ENCODE results near the gene PRTN3. TPM values are rescaled to one million over a fixed set of nuclear protein-coding genes. Genes with fewer than 3 reads are reported as not detected.

PRTN3 gene
- total and polyA plus RNA-seq, 4 donors = not detected

GRCh38 chr19:863315-863620 is 22.5 kb downstream of the PRTN3 start:
- no peaks in the 10 kb centered on the region for H3K4me1 ChIP-seq (ENCODE audit: control insufficient read depth in 1 of 2, insufficient read depth in 2 of 2, low read length in 2 of 2)
- 65 to 67% methylated on average over 7 of the region's 7 CpGs for WGBS, 2 donors
- no peak overlapping the region for H3K27ac ChIP-seq (ENCODE audit: low read depth in 1 of 2, low read length in 2 of 2)

GRCh38 chr19:866769-867300 is 26.0 kb downstream of the PRTN3 start:
- H3K4me1 ChIP-seq (ENCODE audit: control insufficient read depth in 1 of 2, insufficient read depth in 2 of 2, low read length in 2 of 2) = no peaks in the 10 kb centered on the region
- H3K9me3 ChIP-seq (ENCODE audit: control insufficient read depth, low read length) = no peaks in the 10 kb centered on the region
- no peaks in the 10 kb centered on the region for H3K36me3 ChIP-seq (ENCODE audit: control insufficient read depth in 1 of 2, insufficient read depth in 2 of 2, low read length in 1 of 2)
- no peak overlapping the region for H3K4me3 ChIP-seq (ENCODE audit: low read length in 2 of 2)
- DNase-seq (no peak), ATAC-seq (ENCODE audit: low FRiP score) (no peak)
- intact Hi-C loops (cut with DNase I) = loop anchor here in 1 of 2 donors (5.0 kb wide), 1 partner anchor 40 kb away; no protein-coding TSS in a partner anchor
- WGBS, 2 donors = 87 to 91% methylated on average over 33 to 38 of the region's 38 CpGs
- H3K27me3 ChIP-seq (ENCODE audit: control insufficient read depth in 1 of 2, insufficient read depth in 2 of 2, low read length in 1 of 2) = no peaks in the 10 kb centered on the region
- no peak overlapping the region for H3K27ac ChIP-seq (ENCODE audit: low read depth in 1 of 2, low read length in 2 of 2)

More at GRCh38 chr19:863315-863620, 22.5 kb downstream of the PRTN3 start:
- peaks cover 0 to 3% of the 10 kb centered on the region in 2 donors for H3K27me3 ChIP-seq (ENCODE audit: control insufficient read depth in 1 of 2, insufficient read depth in 2 of 2, low read length in 1 of 2)
- ATAC-seq (ENCODE audit: low FRiP score) = no peak
- H3K9me3 ChIP-seq (ENCODE audit: control insufficient read depth, low read length) = no peaks in the 10 kb centered on the region
- H3K4me3 ChIP-seq (ENCODE audit: low read length in 2 of 2) = no peak overlapping the region
- H3K36me3 ChIP-seq (ENCODE audit: control insufficient read depth in 1 of 2, insufficient read depth in 2 of 2, low read length in 1 of 2) = no peaks in the 10 kb centered on the region
- intact Hi-C loops (cut with DNase I) = loop anchor here in 1 of 2 donors (5.0 kb wide), 1 partner anchor 54 kb away; the partner anchor contains the start of gene KISS1R
- DNase-seq = no peak

- WGBS, 2 donors = 75 to 79% methylated on average over 16 of the region's 16 CpGs
- no peak overlapping the region for H3K27ac ChIP-seq (ENCODE audit: low read depth in 1 of 2, low read length in 2 of 2)
- H3K27me3 ChIP-seq (ENCODE audit: control insufficient read depth in 1 of 2, insufficient read depth in 2 of 2, low read length in 1 of 2) = no peaks in the 10 kb centered on the region
- no peaks in the 10 kb centered on the region for H3K4me1 ChIP-seq (ENCODE audit: control insufficient read depth in 1 of 2, insufficient read depth in 2 of 2, low read length in 2 of 2)
- no peaks in the 10 kb centered on the region for H3K36me3 ChIP-seq (ENCODE audit: control insufficient read depth in 1 of 2, insufficient read depth in 2 of 2, low read length in 1 of 2)
- no peaks in the 10 kb centered on the region for H3K9me3 ChIP-seq (ENCODE audit: control insufficient read depth, low read length)
- no peak overlapping the region for H3K4me3 ChIP-seq (ENCODE audit: low read length in 2 of 2)
- ATAC-seq (ENCODE audit: low FRiP score) = no peak
- intact Hi-C loops (cut with DNase I) = loop anchor here in 1 of 2 donors (5.0 kb wide), 1 partner anchor 40 kb away; no protein-coding TSS in a partner anchor
- no peak for DNase-seq
These were observed 26.5 kb downstream of the PRTN3 start for GRCh38 chr19:867301-867793.

GRCh38 chr19:867855-868457 is 27.2 kb downstream of the PRTN3 start:
- Histone ChIP-seq H3K36me3 (ENCODE audit: control insufficient read depth in 1 of 2, insufficient read depth in 2 of 2, low read length in 1 of 2) (no peaks in the 10 kb centered on the region), H3K27me3 (ENCODE audit: control insufficient read depth in 1 of 2, insufficient read depth in 2 of 2, low read length in 1 of 2) (no peaks in the 10 kb centered on the region), H3K4me3 (ENCODE audit: low read length in 2 of 2) (no peak overlapping the region), H3K4me1 (ENCODE audit: control insufficient read depth in 1 of 2, insufficient read depth in 2 of 2, low read length in 2 of 2) (no peaks in the 10 kb centered on the region), H3K27ac (ENCODE audit: low read depth in 1 of 2, low read length in 2 of 2) (no peak overlapping the region), H3K9me3 (ENCODE audit: control insufficient read depth, low read length) (no peaks in the 10 kb centered on the region)
- intact Hi-C loops (cut with DNase I) = loop anchor here in 1 of 2 donors (5.0 kb wide), 1 partner anchor 39 kb away; no protein-coding TSS in a partner anchor
- DNase-seq (no peak), ATAC-seq (ENCODE audit: low FRiP score) (no peak)
- WGBS, 2 donors = 93 to 94% methylated on average over 38 to 39 of the region's 39 CpGs

- Histone ChIP-seq H3K4me3 (ENCODE audit: low read length in 2 of 2) (no peak overlapping the region), H3K9me3 (ENCODE audit: control insufficient read depth, low read length) (no peaks in the 10 kb centered on the region), H3K27ac (ENCODE audit: low read depth in 1 of 2, low read length in 2 of 2) (peak overlapping the region in 1 of 2 donors; percentile 14), H3K36me3 (ENCODE audit: control insufficient read depth in 1 of 2, insufficient read depth in 2 of 2, low read length in 1 of 2) (no peaks in the 10 kb centered on the region), H3K27me3 (ENCODE audit: control insufficient read depth in 1 of 2, insufficient read depth in 2 of 2, low read length in 1 of 2) (no peaks in the 10 kb centered on the region), H3K4me1 (ENCODE audit: control insufficient read depth in 1 of 2, insufficient read depth in 2 of 2, low read length in 2 of 2) (no peaks in the 10 kb centered on the region)
- intact Hi-C loops (cut with DNase I) = loop anchor here in 1 of 2 donors (5.0 kb wide), 1 partner anchor 39 kb away; no protein-coding TSS in a partner anchor
- DNase-seq (no peak), ATAC-seq (ENCODE audit: low FRiP score) (peak; percentile 0)
- WGBS, 2 donors = 92 to 94% methylated on average over 34 of the region's 34 CpGs
These were observed 27.9 kb downstream of the PRTN3 start for GRCh38 chr19:868458-869244.

GRCh38 chr19:869245-870177 is 28.7 kb downstream of the PRTN3 start:
- no peaks in the 10 kb centered on the region for H3K27me3 ChIP-seq (ENCODE audit: control insufficient read depth in 1 of 2, insufficient read depth in 2 of 2, low read length in 1 of 2)
- peak overlapping the region in 1 of 2 donors; percentile 14 for H3K27ac ChIP-seq (ENCODE audit: low read depth in 1 of 2, low read length in 2 of 2)
- no peaks in the 10 kb centered on the region for H3K9me3 ChIP-seq (ENCODE audit: control insufficient read depth, low read length)
- H3K4me3 ChIP-seq (ENCODE audit: low read length in 2 of 2) = no peak overlapping the region
- intact Hi-C loops (cut with DNase I) = loop anchor here in 1 of 2 donors (5.0 kb wide), 1 partner anchor 38 kb away; no protein-coding TSS in a partner anchor
- H3K36me3 ChIP-seq (ENCODE audit: control insufficient read depth in 1 of 2, insufficient read depth in 2 of 2, low read length in 1 of 2) = no peaks in the 10 kb centered on the region
- DNase-seq (peak; percentile 89 to 92), ATAC-seq (ENCODE audit: low FRiP score) (peak; percentile 77)
- H3K4me1 ChIP-seq (ENCODE audit: control insufficient read depth in 1 of 2, insufficient read depth in 2 of 2, low read length in 2 of 2) = no peaks in the 10 kb centered on the region
- WGBS, 2 donors = 57 to 58% methylated on average over 29 of the region's 29 CpGs

- no peak for ATAC-seq (ENCODE audit: low FRiP score)
- Histone ChIP-seq H3K4me3 (ENCODE audit: low read length in 2 of 2) (no peak overlapping the region), H3K27ac (ENCODE audit: low read depth in 1 of 2, low read length in 2 of 2) (no peak overlapping the region), H3K9me3 (ENCODE audit: control insufficient read depth, low read length) (no peaks in the 10 kb centered on the region), H3K36me3 (ENCODE audit: control insufficient read depth in 1 of 2, insufficient read depth in 2 of 2, low read length in 1 of 2) (no peaks in the 10 kb centered on the region), H3K27me3 (ENCODE audit: control insufficient read depth in 1 of 2, insufficient read depth in 2 of 2, low read length in 1 of 2) (no peaks in the 10 kb centered on the region), H3K4me1 (ENCODE audit: control insufficient read depth in 1 of 2, insufficient read depth in 2 of 2, low read length in 2 of 2) (no peaks in the 10 kb centered on the region)
- 86 to 92% methylated on average over 8 of the region's 8 CpGs for WGBS, 2 donors
- intact Hi-C loops (cut with DNase I) = no loop called here
- no peak for DNase-seq
These were observed 29.5 kb downstream of the PRTN3 start for GRCh38 chr19:870314-870713.

- DNase-seq (no peak), ATAC-seq (ENCODE audit: low FRiP score) (no peak)
- intact Hi-C loops (cut with DNase I) = no loop called here
- no peaks in the 10 kb centered on the region for H3K9me3 ChIP-seq (ENCODE audit: control insufficient read depth, low read length)
- no peaks in the 10 kb centered on the region for H3K27me3 ChIP-seq (ENCODE audit: control insufficient read depth in 1 of 2, insufficient read depth in 2 of 2, low read length in 1 of 2)
- no peak overlapping the region for H3K4me3 ChIP-seq (ENCODE audit: low read length in 2 of 2)
- 65 to 68% methylated on average over 28 of the region's 28 CpGs for WGBS, 2 donors
- no peaks in the 10 kb centered on the region for H3K4me1 ChIP-seq (ENCODE audit: control insufficient read depth in 1 of 2, insufficient read depth in 2 of 2, low read length in 2 of 2)
- H3K36me3 ChIP-seq (ENCODE audit: control insufficient read depth in 1 of 2, insufficient read depth in 2 of 2, low read length in 1 of 2) = no peaks in the 10 kb centered on the region
- no peak overlapping the region for H3K27ac ChIP-seq (ENCODE audit: low read depth in 1 of 2, low read length in 2 of 2)
These were observed 30.2 kb downstream of the PRTN3 start for GRCh38 chr19:870963-871401.
